OCI-LY7 (cell line): ENCODE data around the gene IMPA2. TPM values are rescaled to one million over a fixed set of nuclear protein-coding genes. Genes with fewer than 3 reads are reported as not detected.

Experiments used
- BruUV-seq: library from RNA; stranded (reverse); fragments of 400-500 nt; replicated peaks from 2 replicates; lab custom pipeline; 2021; lab: Mats Ljungman, UMichigan
- CTCF ChIA-PET: fragments of 300-600 bp; sonication (Branson Sonifier 250); formaldehyde crosslinking; loops from one replicate; lab custom pipeline; 2022; ENCODE audit warnings: antibody characterized with exemption; ENCODE audit not compliant: unreplicated experiment; lab: Charles Lee
- POLR2A ChIA-PET: fragments of 300-600 bp; sonication (Branson Sonifier 250); formaldehyde crosslinking; loops from one replicate; lab custom pipeline; 2022; ENCODE audit warnings: antibody characterized with exemption; lab: Charles Lee
- DNase-seq: peaks from one replicate; pipeline ENCODE4 v3.0.0-alpha.2; 2015; ENCODE audit warnings: low spot score
- H2AFZ ChIP-seq: fragments of 200-600 bp; sonication (generic), shearing (Covaris generic); 2 replicates; pipeline ENCODE4 v1.6.1; 2014; ENCODE audit warnings: mild to moderate bottlenecking, antibody characterized with exemption, low read length, moderate library complexity
- H3K27ac ChIP-seq: fragments of 200-600 bp; sonication (generic); 2 replicates; pipeline ENCODE4 v1.5.1; 2014; ENCODE audit warnings: mixed run types, low read depth, mild to moderate bottlenecking, moderate library complexity, low read length, inconsistent platforms; ENCODE audit not compliant: poor library complexity, severe bottlenecking
- H3K36me3 ChIP-seq: fragments of 200-600 bp; sonication (generic); 2 replicates; pipeline ENCODE4 v1.6.1; 2014; ENCODE audit warnings: mild to moderate bottlenecking, antibody characterized with exemption, low read length, moderate library complexity, mixed read lengths; ENCODE audit not compliant: insufficient read depth
- H3K4me1 ChIP-seq: fragments of 200-600 bp; sonication (generic); 2 replicates; pipeline ENCODE4 v1.5.1; 2014; ENCODE audit warnings: mild to moderate bottlenecking, low read length; ENCODE audit not compliant: insufficient read depth, poor library complexity, severe bottlenecking
- H3K4me2 ChIP-seq: fragments of 200-600 bp; sonication (generic); 2 replicates; pipeline ENCODE4 v1.6.1; 2014; ENCODE audit warnings: mild to moderate bottlenecking, low read length
- H3K4me3 ChIP-seq: fragments of 200-600 bp; sonication (generic); 2 replicates; pipeline ENCODE4 v1.5.1; 2014; ENCODE audit warnings: mild to moderate bottlenecking, low read depth, low read length; ENCODE audit not compliant: poor library complexity, severe bottlenecking
- H3K79me2 ChIP-seq: fragments of 200-600 bp; sonication (generic); 2 replicates; pipeline ENCODE4 v1.6.1; 2016; ENCODE audit warnings: low read depth, mild to moderate bottlenecking, low read length, moderate library complexity, mixed read lengths; ENCODE audit not compliant: insufficient read depth
- H3K9me2 ChIP-seq: fragments of 200-600 bp; sonication (generic); 2 replicates; pipeline ENCODE4 v1.6.1; 2016; ENCODE audit warnings: mild to moderate bottlenecking, low read length, mixed read lengths; ENCODE audit not compliant: insufficient read depth
- H3K9me3 ChIP-seq: fragments of 200-600 bp; sonication (generic); 2 replicates; pipeline ENCODE4 v1.6.1; 2014; ENCODE audit warnings: mild to moderate bottlenecking, mixed run types, low read length, mixed read lengths
- H4K20me1 ChIP-seq: fragments of 200-600 bp; sonication (generic); 2 replicates; pipeline ENCODE4 v1.6.1; 2014; ENCODE audit warnings: mild to moderate bottlenecking, antibody characterized with exemption, low read length, moderate library complexity, mixed read lengths; ENCODE audit not compliant: insufficient read depth
- CTCF ChIP-seq: fragments of 200-600 bp; sonication (generic); conservative IDR thresholded peaks from 2 replicates; pipeline ENCODE4 v1.5.1; 2014; ENCODE audit warnings: mild to moderate bottlenecking, antibody characterized with exemption, low read length, moderate library complexity, mixed read lengths
- EZH2phosphoT487 ChIP-seq: fragments of 200-600 bp; sonication (generic); IDR thresholded peaks from 2 replicates; pipeline ENCODE4 v1.6.1; 2018; ENCODE audit warnings: low read depth, borderline replicate concordance, mild to moderate bottlenecking, mixed run types, antibody characterized with exemption, low read length, moderate library complexity, mixed read lengths
- intact Hi-C: fragments of 100-400 bp; cut with micrococcal nuclease; formaldehyde crosslinking; loops from one replicate; pipeline ENCODE4 v1.10.0; 2022; ENCODE audit not compliant: unreplicated experiment
- total RNA-seq, 2 experiments: library from RNA; depleted of rRNA in 1 of 2; stranded (reverse); fragments of >200 nt in 1 of 2; shearing (Covaris generic) in 1 of 2; gene quantifications; 2 replicates each; pipeline ENCODE4 v1.2.3, GENCODE V29; 2014 to 2022

The IMPA2 gene
- total RNA-seq, 2 experiments from 2014 or later = 51.9 to 59.0 TPM

DNA sequence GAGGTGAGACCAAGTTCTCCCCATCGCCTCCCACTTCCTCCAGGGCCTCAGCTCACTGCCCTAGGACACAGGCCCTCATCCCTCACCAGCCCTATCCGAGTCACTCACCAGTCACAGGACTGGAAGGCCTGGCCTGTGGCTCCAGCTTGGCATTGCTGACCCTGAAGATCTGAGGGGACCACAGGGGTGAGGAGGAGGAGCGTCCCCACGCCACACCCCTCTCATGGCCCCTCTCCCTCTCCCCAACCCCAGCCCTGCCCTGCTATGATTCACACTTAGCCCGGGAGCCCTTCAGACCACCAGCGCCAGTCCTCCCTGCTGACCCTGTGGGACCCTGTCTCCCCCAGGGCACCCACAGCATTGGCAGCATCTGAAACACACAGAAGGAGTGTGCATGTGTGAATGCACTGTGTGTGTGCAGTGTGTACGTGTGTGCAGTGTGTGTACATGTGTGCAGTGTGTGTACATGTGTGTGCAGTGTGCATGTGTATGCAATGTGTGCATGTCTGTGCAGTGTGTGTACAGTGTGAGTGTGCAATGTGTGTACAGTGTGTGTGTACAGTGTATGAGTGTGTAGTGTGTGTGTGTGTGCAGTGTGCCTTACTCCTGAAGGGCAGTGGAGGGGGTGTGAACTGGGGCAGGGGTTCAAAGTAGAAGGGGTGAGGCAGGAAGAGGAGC lies 82.9 kb downstream of the IMPA2 start:
- H3K9me3 ChIP-seq = no peaks in the 10 kb centered on the region
- H4K20me1 ChIP-seq = no peaks in the 10 kb centered on the region
- CTCF ChIA-PET = no interaction called here
- H3K9me2 ChIP-seq = no peaks in the 10 kb centered on the region
- H3K79me2 ChIP-seq = no peaks in the 10 kb centered on the region
- TF ChIP-seq EZH2phosphoT487 (no peak), CTCF (no peak)
- intact Hi-C loops = no loop called here
- H3K36me3 ChIP-seq = no peaks in the 10 kb centered on the region; the same call in 1 of the 2 replicates
- no peak overlapping the region for H3K27ac ChIP-seq
- no peak overlapping the region for H3K4me2 ChIP-seq
- DNase-seq = no peak
- peaks cover 31% of the 10 kb centered on the region for H3K4me1 ChIP-seq
- no peak overlapping the region for H3K4me3 ChIP-seq
- H2AFZ ChIP-seq = no peak overlapping the region; the same call in 1 of the 2 replicates
- BruUV-seq = no TSS peak
- POLR2A ChIA-PET = interaction anchor here (1.4 kb wide), 1 partner anchor 14 kb away, joined by 4 read pairs; no protein-coding TSS in a partner anchor

GRCh38 chr18:12065397-12065796 lies 84.1 kb downstream of the IMPA2 start:
- H4K20me1 ChIP-seq = no peaks in the 10 kb centered on the region
- DNase-seq = no peak
- H3K4me3 ChIP-seq = no peak overlapping the region
- H3K4me2 ChIP-seq = peak overlapping the region; percentile 4; the same call in 1 of the 2 replicates
- CTCF ChIA-PET = interaction anchor here (0.6 kb wide), 1 partner anchor 17 kb away, joined by 3 read pairs; no protein-coding TSS in a partner anchor
- no peaks in the 10 kb centered on the region; the same call in 1 of the 2 replicates for H3K36me3 ChIP-seq
- H3K4me1 ChIP-seq = peaks cover 26% of the 10 kb centered on the region
- H2AFZ ChIP-seq = no peak overlapping the region; the same call in 1 of the 2 replicates
- POLR2A ChIA-PET = interaction anchor here (1.4 kb wide), 1 partner anchor 15 kb away, joined by 4 read pairs; no protein-coding TSS in a partner anchor
- H3K79me2 ChIP-seq = 0 out of 2 replicates have a peak, but pooled peaks cover 1% of the 10 kb centered on the region
- no peaks in the 10 kb centered on the region for H3K9me2 ChIP-seq
- no TSS peak for BruUV-seq
- H3K9me3 ChIP-seq = no peaks in the 10 kb centered on the region
- intact Hi-C loops = no loop called here
- TF ChIP-seq EZH2phosphoT487 = no peak
- TF ChIP-seq CTCF = no peak
- no peak overlapping the region for H3K27ac ChIP-seq
